Dermis microvascular lymphatic vessel endothelial cell (primary cell): ENCODE data around the gene ROCK2. TPM values are rescaled to one million over a fixed set of nuclear protein-coding genes. Genes with fewer than 3 reads are reported as not detected.

Source experiments
- DNase-seq, 2 donors: peaks; one replicate each; pipeline versions ENCODE4 v3.0.0 to v3.0.0-alpha.2; 2010; ENCODE audit warnings: low read depth in 2 of 2
- total RNA-seq: library from RNA; depleted of rRNA; stranded (reverse); fragments of >200 nt; gene quantifications from 2 replicates; pipeline ENCODE4 v1.2.1, GENCODE V29; 2014

The ROCK2 gene
- total RNA-seq, 1 donor from 2014 or later, result 39.0 TPM

- DNase-seq, result no peak
Measured at GRCh38 chr2:11312770-11313471, 31.5 kb downstream of the ROCK2 start.

DNA sequence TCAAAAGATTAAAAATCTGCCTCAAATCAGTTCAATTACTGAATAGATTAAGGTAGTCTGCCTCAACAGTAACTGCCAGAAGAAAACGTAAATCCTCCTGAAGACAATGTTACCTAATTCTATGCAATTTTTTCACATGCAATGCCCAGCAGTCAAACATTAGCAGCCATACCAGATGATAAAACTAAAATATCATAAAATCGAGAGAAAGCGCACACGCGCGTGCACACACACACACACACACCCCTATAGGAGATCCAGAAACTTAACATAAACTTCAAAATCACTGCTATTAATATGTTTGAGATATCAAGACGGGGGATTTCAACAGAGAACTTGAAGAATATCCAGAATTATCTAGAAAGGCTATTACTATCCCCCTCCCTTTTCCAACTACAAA lies 32.9 kb downstream of the ROCK2 start:
- DNase-seq, result no peak

DNA sequence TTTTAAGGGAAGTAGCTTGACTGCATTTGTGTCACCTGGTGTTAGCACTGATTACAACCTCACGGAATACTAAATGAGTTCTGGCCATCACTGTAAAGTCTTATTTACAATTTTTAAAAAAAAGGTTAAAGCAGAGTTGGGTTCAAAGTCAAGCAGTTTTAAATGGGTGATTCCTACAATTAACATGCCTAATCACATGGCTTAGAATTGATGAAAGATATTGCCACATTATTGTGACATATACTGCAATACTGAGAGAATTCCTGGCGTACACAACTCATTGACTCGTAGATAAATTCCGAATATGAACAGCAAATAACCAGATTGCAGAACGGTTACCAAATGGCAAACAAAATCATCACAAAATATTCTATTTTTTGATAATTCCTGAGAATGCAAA lies 34.2 kb downstream of the ROCK2 start:
- no peak for DNase-seq

DNA sequence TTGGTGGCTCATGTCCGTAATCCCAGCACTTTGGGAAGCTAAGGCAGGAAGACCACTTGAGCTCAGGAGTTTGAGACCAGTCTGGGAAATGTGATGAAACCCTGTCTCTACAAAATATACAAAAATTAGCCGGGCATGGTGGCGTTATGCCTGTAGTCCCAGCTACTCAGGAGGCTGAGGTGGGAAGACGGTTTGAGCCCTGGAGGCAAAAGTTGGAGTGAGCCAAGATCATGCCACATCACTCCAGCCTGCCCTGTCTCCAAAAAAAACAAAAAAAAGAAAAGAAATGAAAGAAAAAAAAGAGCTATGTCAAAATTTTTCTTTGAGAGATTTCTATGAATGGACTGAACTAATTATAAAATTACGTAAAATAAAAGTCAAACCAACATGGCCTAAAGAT lies 34.7 kb downstream of the ROCK2 start:
- no peak for DNase-seq

DNA sequence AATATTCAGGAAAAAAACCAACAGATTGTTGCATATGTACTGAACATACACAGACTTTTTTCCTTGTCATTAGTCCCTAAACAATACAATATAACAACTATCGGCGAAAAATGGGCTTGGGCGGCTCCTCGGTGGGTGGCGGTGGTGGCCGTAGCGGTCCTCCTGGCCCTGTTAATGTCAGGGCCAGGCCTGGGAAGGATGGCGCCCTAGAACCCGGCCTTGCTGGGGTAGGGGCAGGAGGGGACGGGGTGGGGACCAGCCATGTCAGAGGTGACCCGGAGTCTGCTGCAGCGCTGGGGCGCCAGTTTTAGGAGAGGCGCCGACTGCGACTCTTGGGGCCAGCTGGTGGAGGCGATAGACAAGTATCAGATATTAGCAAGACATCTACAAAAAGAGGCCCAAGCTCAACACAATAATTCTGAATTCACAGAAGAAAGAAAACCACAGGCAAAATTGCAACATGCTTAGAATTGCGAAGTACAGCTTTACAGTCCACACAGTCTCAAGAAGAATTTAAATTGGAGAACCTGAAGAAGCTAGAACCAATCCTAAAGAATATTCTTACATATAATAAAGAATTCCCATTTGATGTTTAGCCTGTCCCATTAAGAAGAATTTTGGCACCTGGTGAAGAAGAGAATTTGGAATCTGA lies 36.5 kb downstream of the ROCK2 start:
- no peak for DNase-seq

DNA sequence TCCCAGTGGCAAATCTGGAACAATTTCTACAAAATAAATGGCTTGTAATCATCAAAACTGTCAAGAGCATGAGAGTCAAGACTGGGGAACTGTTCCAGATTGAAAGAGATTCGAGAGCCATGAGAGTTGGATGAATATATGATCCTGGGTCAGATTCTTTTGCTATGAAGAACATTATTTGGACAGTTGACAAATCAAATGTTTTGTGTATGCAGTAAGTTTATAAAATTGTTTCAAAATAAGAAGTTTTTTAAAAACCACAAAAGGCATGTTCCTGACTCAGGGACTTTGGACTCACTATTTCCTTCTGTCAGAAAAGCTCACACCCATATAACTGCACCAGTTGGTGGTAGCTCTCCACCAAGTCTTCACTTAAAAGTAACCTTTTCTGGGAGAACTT lies 38.5 kb downstream of the ROCK2 start:
- no peak for DNase-seq

GRCh38 chr2:11305338-11305737 lies 39.1 kb downstream of the ROCK2 start:
- DNase-seq, result no peak

DNA sequence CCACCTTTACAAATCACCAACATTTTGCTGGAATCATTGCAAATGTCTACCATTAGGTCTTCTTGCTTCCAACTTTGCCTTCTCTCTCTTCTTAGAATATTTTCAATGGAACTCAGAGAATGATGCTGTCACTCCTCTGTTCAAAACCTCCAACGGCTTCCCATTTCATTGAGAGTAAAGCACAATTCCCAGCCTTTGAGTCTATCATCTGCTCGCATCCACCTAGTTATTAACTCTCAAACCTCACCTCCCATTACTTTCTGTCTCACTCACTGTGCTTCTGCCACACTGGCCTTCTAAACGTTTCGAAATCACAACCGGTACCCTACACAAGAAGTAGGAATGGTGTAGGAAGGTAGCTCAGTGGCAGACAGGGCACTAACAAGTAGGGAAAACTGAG lies 40.0 kb downstream of the ROCK2 start:
- no peak for DNase-seq

DNA sequence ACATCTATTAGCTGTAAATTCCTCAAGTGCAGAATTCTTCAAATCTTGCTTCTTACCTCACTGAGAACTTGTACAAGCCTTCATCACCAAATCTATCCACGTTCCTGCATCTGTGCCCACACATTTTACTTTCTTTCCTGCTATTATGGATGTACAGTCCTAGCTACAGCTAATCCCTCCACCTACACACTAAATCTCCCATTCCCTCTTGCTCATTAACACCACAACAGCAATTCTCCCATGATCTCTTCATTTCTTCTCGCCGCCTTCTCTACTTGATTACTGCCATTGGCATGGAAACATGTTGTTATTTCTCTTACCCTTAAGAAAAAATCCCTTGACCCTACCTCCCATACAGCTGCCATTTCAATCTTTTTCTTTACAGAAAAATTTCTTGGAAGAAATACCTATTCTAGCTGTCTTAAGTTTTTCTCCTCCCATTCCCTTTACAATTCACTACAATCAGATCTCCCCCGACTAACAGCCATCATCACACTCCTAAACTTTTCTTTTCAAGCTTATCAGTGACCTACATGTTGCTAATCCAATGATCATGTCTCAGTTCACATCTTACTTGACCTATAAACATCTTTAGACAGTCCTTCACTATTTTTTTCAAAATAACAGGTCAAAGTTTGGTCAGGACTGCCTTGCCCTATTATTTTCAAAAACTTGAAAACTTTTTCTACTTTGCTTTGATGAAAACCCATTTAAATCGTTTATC lies 41.0 kb downstream of the ROCK2 start:
- no peak for DNase-seq

- no peak for DNase-seq
Measured at GRCh38 chr2:11299439-11299838, 45.0 kb downstream of the ROCK2 start.

DNA sequence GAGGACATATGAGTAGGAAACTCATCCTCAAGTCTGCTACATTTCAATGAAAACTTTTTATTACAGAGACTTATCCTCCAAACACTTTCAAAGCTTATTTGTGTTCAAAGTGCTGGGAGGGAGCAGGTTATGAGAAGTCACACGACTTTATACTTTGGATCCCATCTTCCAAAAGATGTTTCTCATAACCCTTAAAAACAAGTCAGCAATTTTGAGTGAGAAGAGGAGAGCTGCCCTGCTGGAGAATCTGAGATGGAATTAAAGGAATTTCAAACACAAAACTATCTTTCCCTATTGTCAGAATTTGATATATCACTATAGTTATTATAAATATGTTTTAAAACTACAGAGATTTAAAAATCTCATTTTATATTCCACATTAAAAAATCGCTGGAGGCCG lies 45.8 kb downstream of the ROCK2 start:
- DNase-seq, result no peak

GRCh38 chr2:11296401-11296800 lies 48.0 kb downstream of the ROCK2 start:
- DNase-seq, result no peak

DNA sequence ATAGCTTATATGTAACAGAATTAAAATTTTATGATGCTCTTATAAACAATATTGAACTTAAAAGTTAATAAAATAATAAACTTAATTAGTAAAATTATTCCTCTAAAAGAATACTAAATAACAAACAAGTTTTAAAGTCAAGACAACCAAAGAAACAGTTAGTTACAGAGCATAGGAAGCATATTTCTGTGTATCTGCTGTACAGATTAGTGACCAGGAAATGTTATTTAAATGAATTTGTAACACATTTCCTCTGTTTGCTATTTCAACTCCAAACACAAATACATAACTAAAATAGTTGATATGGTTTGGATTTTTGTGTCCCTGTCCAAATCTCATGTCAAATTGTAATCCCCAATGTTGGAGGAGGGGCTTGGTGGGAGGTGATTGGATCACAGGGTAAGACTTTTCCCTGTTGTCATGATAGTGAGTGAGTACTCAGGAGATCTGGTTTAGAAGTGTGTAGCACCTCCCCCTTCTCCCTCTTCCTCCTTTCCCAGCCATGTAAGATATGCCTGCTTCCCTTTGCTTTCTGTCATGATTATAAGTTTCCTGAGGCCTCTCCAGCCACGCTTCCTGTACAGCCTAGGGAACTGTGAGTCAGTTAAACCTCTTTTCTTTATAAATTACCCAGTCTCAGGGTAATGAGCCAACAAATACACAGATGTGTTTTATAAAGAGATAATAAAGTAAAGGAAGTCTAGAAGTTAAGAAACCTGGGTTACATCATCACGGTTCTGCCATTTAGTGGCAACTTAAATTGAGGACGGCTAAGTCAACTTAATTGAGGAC lies 51.8 kb downstream of the ROCK2 start:
- DNase-seq, result peak in 1 of 2 donors; percentile 94

GRCh38 chr2:11290713-11291112 lies 53.7 kb downstream of the ROCK2 start:
- no peak for DNase-seq

DNA sequence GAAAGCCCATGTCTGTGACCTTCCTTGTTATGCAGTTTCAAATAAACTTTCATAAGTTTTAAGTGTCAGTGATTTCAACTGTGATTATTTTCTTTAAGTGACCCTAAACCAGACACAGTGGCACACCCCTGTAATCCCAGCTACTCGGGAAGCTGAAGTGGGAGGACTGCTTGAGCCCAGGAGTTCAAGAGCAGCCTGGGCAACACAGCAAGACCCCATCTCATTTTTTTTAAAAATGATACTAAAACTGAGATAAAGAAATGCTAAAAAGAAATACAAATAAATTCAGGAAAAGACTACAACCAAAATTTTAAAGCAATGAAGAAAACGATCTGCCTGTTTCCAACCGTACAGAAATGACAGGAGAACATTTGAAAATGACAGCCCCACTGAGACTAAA lies 54.2 kb downstream of the ROCK2 start:
- DNase-seq, result no peak

- peak in 1 of 2 donors; percentile 22 for DNase-seq
Measured at GRCh38 chr2:11288431-11288830, 56.0 kb downstream of the ROCK2 start.

GRCh38 chr2:11286749-11287148 lies 57.7 kb downstream of the ROCK2 start:
- DNase-seq, result no peak

- DNase-seq, result no peak
Measured at GRCh38 chr2:11286323-11286722, 58.1 kb downstream of the ROCK2 start.

GRCh38 chr2:11285499-11285898 lies 58.9 kb downstream of the ROCK2 start:
- no peak for DNase-seq

- DNase-seq, result peak; percentile 11 to 68
Measured at GRCh38 chr2:11281186-11281585, 63.2 kb downstream of the ROCK2 start.

DNA sequence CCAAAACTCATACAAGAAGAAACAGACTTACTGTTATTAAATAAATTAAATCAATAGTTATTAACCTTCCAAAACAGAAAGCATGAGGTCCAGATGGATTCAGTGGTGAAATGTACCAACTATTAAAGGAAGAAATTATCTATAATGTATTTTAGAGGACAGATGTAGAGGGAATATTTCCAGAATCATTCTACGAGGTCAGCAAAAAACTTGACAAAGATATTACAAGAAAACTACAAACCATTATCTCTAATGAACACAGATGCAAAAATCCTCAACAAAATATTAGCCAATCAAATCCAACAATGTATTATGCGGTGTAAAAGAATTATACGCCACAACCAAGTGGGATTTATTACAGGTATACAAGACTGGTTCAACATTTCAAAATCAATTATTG lies 63.7 kb downstream of the ROCK2 start:
- DNase-seq, result no peak

DNA sequence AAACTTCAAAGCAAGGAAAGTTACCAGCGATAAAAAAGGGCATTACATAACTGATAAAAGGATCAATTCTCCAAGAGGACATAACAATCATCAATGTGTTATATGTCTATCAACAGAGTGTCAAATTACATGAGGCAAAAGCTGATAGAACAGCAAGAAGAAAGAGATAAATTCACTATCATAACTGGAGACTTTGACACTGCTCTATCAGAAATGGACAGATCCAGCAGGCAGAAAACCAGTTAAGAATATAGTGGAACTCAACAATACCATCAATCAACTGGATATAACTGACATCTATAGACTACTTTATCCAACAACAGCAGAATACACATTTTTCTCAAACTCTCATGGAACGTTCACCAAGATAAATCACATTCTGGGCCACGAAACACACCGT lies 65.0 kb downstream of the ROCK2 start:
- no peak for DNase-seq
